GM23248 (cell line): ENCODE data around the gene OLIG1.

ENCODE experiments used
- EZH2 ChIP-seq: fragments of 200-600 bp; sonication (generic); IDR thresholded peaks from 2 replicates; pipeline ENCODE4 v1.6.1; 2018; ENCODE audit warnings: antibody characterized with exemption, mild to moderate bottlenecking; ENCODE audit not compliant: insufficient read depth, poor library complexity, severe bottlenecking
- EZH2phosphoT487 ChIP-seq: fragments of 200-600 bp; sonication (generic); IDR thresholded peaks from 2 replicates; pipeline ENCODE4 v1.6.1; 2018; ENCODE audit warnings: antibody characterized with exemption, moderate library complexity, mild to moderate bottlenecking, low read depth; ENCODE audit not compliant: insufficient read depth

GRCh38 chr21:33023574-33024200, 46.3 kb upstream of the OLIG1 start:
- TF ChIP-seq EZH2 (no peak), EZH2phosphoT487 (0 out of 2 replicates have a peak, but pooled peaks have one; percentile 20)
